KOPT-K1 (cell line): ENCODE measurements around the gene RBMY1D.
"Not testable (repeated sequence)": the region's sequence is repeated elsewhere in the genome, so short reads cannot be mapped to it uniquely, and the experiment has no call there.

Experiments
- H3K27ac ChIP-seq: fragments of 200-600 bp; sonication (generic); 2 replicates; pipeline ENCODE4 v1.5.1; 2016; ENCODE audit warnings: antibody characterized with exemption, mild to moderate bottlenecking, low read depth, low read length; ENCODE audit not compliant: poor library complexity, severe bottlenecking
- H3K36me3 ChIP-seq: fragments of 200-600 bp; sonication (generic); 2 replicates; pipeline ENCODE4 v1.5.1; 2017; ENCODE audit warnings: antibody characterized with exemption, mild to moderate bottlenecking, low read length, moderate library complexity; ENCODE audit not compliant: insufficient read depth
- H3K9me3 ChIP-seq: fragments of 200-600 bp; sonication (generic); 2 replicates; pipeline ENCODE4 v1.5.1; 2017; ENCODE audit warnings: antibody characterized with exemption, low read length, mild to moderate bottlenecking; ENCODE audit not compliant: insufficient read depth, poor library complexity, severe bottlenecking

The RBMY1D gene

DNA sequence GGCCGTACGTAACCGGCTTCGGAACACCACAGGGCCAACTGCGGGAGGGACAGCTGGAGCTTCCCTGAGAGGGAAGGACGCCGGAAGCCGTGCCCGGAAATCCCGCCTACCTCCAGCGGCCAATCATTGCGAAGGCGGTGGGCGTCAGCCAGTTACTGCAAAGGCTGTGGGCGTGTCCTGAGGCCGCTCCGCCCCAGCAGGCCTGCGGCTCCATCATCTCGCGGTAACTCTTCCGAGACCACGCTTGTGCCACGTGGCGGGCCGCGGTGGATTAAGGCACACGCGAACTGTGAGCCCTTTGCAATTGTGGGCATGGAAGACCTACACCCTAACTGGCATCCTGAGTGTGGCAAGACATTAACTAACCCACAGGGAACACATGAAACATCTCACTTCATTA is at the start of gene RBMY1D:
TSS of gene RBMY1D (minus strand) at position 101 of the 400 bp plus-strand sequence. CDS start 2,013 bp downstream, outside the sequence.
- not testable (repeated sequence) for H3K36me3 ChIP-seq, H3K27ac ChIP-seq, H3K9me3 ChIP-seq

DNA sequence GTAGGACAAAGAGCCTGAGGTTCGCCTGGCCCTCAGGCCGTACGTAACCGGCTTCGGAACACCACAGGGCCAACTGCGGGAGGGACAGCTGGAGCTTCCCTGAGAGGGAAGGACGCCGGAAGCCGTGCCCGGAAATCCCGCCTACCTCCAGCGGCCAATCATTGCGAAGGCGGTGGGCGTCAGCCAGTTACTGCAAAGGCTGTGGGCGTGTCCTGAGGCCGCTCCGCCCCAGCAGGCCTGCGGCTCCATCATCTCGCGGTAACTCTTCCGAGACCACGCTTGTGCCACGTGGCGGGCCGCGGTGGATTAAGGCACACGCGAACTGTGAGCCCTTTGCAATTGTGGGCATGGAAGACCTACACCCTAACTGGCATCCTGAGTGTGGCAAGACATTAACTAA is 23.6 kb upstream of the RBMY1D start, which contains the start of gene RBMY1E:
TSS of gene RBMY1E (minus strand) at position 101 of the 400 bp plus-strand sequence. CDS start 1,978 bp downstream, outside the sequence.
- not testable (repeated sequence) for H3K36me3 ChIP-seq, H3K27ac ChIP-seq

DNA sequence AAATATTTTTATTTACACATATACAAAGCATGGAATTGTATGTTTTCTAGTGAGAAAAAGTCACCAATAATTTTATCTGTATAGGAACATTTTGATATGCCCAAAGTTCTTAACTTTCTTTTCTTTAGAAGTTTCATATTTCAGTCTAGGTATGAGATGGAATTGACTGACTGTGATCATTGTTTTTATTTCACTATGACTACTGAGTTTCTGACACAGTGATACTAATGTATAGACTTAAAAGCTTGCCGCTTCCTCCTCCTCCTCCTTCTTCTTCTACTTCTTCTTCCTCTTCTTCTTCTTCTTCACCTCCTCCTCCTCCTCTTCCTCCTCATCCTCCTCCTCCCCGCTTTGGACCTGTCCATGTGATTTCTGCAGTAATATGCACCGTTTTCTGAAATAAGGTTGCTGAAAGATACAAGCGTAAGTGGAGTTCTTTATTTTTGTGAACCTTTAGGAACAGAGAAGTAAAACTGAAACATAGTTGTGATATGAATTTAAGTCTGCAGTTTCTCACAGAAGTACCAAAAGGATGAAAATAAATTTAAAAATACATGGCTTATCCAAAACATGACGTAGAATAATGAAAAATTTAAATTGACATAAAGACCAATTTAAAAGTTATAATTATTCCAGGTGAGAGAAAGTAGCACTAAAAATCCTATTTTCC is 24.8 kb downstream of the RBMY1D start:
- H3K9me3 ChIP-seq, H3K36me3 ChIP-seq, H3K27ac ChIP-seq: not testable (repeated sequence)

More for the DNA sequence above, 23.6 kb upstream of the RBMY1D start, which contains the start of gene RBMY1E:
- H3K9me3 ChIP-seq, result not testable (repeated sequence)

- Histone ChIP-seq H3K36me3 (no peaks in the 10 kb centered on the region), H3K9me3 (no peaks in the 10 kb centered on the region), H3K27ac (no peak overlapping the region)
Measured at GRCh38 chrY:21845481-21845880, 48.8 kb downstream of the RBMY1D start.

GRCh38 chrY:21842090-21842489 is 52.2 kb downstream of the RBMY1D start:
- H3K9me3 ChIP-seq, result no peaks in the 10 kb centered on the region
- H3K36me3 ChIP-seq, result no peaks in the 10 kb centered on the region
- no peak overlapping the region for H3K27ac ChIP-seq

DNA sequence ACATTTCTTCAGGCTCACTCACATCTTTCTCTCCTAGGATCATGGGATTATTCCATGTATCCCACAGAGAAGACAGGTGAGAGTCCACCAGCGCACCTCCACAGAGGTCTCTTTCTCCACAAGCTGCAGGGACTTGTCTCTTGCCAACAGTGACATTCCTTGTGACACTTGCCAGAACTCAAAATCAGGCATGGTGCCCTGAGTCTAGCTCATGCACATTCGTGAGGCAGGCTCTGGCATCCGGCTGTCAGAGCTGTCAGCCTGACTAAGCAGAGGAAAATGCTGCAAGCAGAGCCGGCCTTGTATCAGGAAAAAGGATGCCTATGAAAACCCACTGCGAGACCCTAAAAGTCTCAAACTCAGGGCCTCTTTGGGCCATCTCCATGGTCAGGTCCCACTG is 54.8 kb downstream of the RBMY1D start:
- Histone ChIP-seq H3K27ac (no peak overlapping the region), H3K36me3 (no peaks in the 10 kb centered on the region), H3K9me3 (no peaks in the 10 kb centered on the region)

- Histone ChIP-seq H3K36me3 (no peaks in the 10 kb centered on the region), H3K27ac (no peak overlapping the region), H3K9me3 (no peaks in the 10 kb centered on the region)
Measured at GRCh38 chrY:21836343-21836742, 58.0 kb downstream of the RBMY1D start.

DNA sequence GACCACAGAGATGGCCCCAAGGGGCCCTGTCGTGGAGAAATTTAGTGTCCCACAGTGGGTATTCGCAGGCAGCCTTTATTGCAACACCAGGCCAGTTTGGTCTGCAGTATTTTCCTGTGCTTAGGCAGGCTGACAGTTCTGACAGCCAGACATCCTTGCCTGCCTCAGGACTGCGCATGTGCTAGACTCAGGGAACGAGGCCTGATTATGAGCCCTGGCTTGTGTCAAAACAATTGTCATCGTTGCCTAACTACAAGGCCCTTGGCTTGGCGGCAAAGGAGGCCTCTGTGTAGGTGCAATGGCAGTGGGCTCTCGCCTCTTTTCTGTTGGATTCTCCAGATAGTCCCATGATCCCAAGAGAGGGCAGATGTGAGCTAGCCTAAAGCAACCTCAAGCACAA is 59.3 kb downstream of the RBMY1D start:
- Histone ChIP-seq H3K9me3 (no peaks in the 10 kb centered on the region), H3K27ac (no peak overlapping the region), H3K36me3 (no peaks in the 10 kb centered on the region)
